GM19455 (cell line): ENCODE measurements around the gene FSD1.
"Not testable (repeated sequence)": the region's sequence is repeated elsewhere in the genome, so short reads cannot be mapped to it uniquely, and the experiment has no call there.

Experiments used
- ATAC-seq: cut with Tn5 transposase; IDR thresholded peaks from one replicate; pipeline ENCODE4 v1.9.1; 2021; ENCODE audit not compliant: unreplicated experiment

The FSD1 gene

GRCh38 chr19:4313847-4314490, 9.6 kb downstream of the FSD1 start:
- no peak for ATAC-seq

- ATAC-seq, result no peak
Measured at GRCh38 chr19:4316956-4317355, 12.6 kb downstream of the FSD1 start.

- no peak for ATAC-seq
Measured at GRCh38 chr19:4318460-4318859, 14.1 kb downstream of the FSD1 start.

GRCh38 chr19:4319067-4319718, 14.8 kb downstream of the FSD1 start:
- ATAC-seq, result no peak

- ATAC-seq, result no peak
Measured at GRCh38 chr19:4320419-4320818, 16.0 kb downstream of the FSD1 start.

GRCh38 chr19:4322942-4323665, 18.7 kb downstream of the FSD1 start:
- ATAC-seq, result no peak

- no peak for ATAC-seq
Measured at GRCh38 chr19:4323692-4324091, 19.3 kb downstream of the FSD1 start.

- no peak for ATAC-seq
Measured at GRCh38 chr19:4324228-4324627, 19.8 kb downstream of the FSD1 start.

- no peak for ATAC-seq
Measured at GRCh38 chr19:4326215-4326836, 21.9 kb downstream of the FSD1 start.

GRCh38 chr19:4326837-4327251, 22.4 kb downstream of the FSD1 start:
- ATAC-seq, result no peak

- ATAC-seq, result no peak
Measured at GRCh38 chr19:4327252-4327876, 23.0 kb downstream of the FSD1 start.

GRCh38 chr19:4327877-4328242, 23.5 kb downstream of the FSD1 start:
- no peak for ATAC-seq

GRCh38 chr19:4328243-4328990, 24.0 kb downstream of the FSD1 start:
- ATAC-seq, result peak; percentile 74

GRCh38 chr19:4328991-4329681, 24.7 kb downstream of the FSD1 start:
- ATAC-seq, result not testable (repeated sequence)

GRCh38 chr19:4329858-4330257, 25.5 kb downstream of the FSD1 start:
- ATAC-seq, result no peak

- no peak for ATAC-seq
Measured at GRCh38 chr19:4334929-4335570, 30.7 kb downstream of the FSD1 start.

- ATAC-seq, result no peak
Measured at GRCh38 chr19:4337906-4338440, 33.6 kb downstream of the FSD1 start.

- no peak for ATAC-seq
Measured at GRCh38 chr19:4338441-4339355, 34.3 kb downstream of the FSD1 start, which contains the start of gene STAP2. Gene STAP2 (minus strand): TSS chr19:4338827. CDS start chr19:4338753, 74 bp downstream.
